AG09319 (cell line): ENCODE measurements around the gene HAUS6.
"Not testable (repeated sequence)": the region's sequence is repeated elsewhere in the genome, so short reads cannot be mapped to it uniquely, and the experiment has no call there.

Experiments
- DNase-seq: peaks from one replicate; pipeline ENCODE4 v3.0.0-alpha.2; 2010; ENCODE audit warnings: low read depth; ENCODE audit errors: extremely low read depth
- CTCF ChIP-seq: IDR thresholded peaks from 2 replicates; pipeline ENCODE4 v1.5.1; 2011; ENCODE audit warnings: low read depth, mild to moderate bottlenecking, inconsistent platforms, low read length, moderate library complexity

The HAUS6 gene

DNA sequence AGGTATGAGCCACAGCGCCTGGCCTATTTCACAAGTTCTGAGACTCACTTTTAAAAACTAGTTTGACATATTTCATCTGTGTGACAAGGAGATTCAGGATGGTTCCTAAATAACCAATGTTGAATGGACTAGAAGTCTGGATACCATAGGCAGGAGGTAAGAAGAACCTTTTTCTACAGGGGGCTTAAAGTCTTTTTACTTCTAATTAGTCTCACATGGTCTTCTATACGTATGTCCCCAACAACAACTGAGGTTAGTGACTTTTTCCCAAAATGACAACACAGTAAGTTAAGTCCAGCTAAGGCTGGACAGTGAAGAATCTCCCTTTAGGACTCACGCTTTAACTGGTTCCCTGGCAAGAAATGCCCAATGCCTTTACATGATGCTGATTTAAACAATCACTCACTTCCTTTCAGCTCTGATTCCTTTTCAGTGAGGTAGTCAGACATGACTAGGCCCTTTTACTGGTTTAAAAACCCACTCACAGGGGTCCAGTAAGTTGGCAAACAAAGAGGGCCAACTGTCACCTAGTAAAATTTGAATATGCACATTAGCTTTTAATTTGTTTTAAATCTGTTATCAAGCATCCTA is 12.1 kb upstream of the HAUS6 start:
- DNase-seq: no peak
- TF ChIP-seq CTCF: no peak

GRCh38 chr9:19113964-19114679 is 11.4 kb upstream of the HAUS6 start:
- no peak for TF ChIP-seq CTCF
- no peak for DNase-seq

GRCh38 chr9:19113064-19113611 is 10.4 kb upstream of the HAUS6 start:
- not testable (repeated sequence) for DNase-seq

DNA sequence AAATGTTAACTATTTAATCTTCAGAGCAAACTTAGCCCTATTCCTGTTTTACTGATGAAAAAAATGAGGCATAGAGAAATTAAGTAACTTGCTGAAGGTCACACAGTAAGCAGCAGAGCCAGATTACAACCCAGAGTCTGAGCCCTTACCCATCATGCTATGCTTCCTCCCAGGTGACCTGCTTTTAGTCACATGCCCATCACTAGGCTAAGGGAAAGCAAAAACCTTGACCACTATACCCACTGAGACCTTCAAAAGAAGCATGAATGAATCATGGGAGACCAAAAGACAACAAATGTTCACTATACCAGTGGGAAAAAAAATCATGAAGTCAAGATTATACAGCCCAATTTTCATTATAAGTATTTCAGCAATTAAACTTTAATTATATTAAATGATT is 5.3 kb upstream of the HAUS6 start:
- DNase-seq: no peak
- TF ChIP-seq CTCF: no peak

- TF ChIP-seq CTCF: no peak
- DNase-seq: no peak
These were observed 2.0 kb upstream of the HAUS6 start for GRCh38 chr9:19104515-19105282.

DNA sequence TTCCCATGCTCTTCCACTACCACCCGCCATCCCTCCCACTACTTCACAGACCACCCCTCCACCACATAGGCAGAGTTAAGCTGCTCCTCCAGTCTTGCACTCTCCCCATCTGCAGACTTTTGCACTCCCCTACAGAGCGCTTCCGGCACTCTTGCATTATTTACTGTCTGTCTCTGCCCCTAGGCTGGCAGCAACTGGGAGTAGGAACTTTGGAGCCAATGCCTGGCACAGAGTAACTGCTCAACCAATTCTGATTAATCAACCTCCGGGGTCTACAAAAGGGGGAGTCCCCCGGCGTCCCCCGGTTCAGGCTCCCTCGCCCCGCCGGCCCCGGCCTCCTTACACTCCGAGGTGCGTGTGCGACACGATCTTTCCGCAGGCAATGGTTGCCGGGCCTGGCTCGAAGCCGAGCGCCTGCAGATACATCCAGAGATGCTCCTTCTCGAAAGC is 498 bp downstream of the HAUS6 start:
- no peak for DNase-seq
- TF ChIP-seq CTCF: no peak

DNA sequence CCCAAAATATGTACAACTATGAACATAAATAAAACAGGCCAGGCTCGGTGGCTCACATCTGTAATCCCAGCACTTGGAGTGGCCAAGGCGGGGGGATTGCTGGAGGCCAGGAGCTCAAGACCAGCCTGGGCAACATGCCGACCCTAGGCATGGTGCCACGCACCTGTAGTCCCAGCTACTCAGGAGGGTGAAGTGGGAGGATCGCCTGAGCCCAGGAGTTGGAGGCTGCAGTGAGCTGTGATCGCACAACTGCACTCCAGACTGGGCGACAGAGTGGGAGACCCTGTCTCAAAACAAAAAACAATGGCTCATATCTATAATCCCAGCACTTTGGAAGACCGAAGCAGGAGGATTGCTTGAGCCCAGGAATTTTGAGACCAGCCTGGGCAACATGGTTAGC is 1.5 kb downstream of the HAUS6 start:
- no peak for TF ChIP-seq CTCF
- DNase-seq: no peak

DNA sequence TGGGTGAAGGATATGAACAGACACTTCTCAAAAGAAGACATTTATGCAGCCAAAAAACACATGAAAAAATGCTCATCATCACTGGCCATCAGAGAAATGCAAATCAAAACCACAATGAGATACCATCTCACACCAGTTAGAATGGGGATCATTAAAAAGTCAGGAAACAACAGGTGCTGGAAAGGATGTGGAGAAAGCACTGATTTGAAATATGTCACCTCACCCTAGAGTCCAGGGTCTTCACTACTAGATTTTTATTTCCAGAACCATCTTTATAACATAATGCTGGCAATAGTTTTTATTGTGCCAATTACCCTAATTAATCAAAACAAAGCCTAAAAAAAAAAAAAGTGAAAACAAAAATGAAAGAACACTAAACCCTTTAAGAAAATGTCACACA is 5.3 kb downstream of the HAUS6 start:
- not testable (repeated sequence) for DNase-seq
